OCI-LY7 (cell line): ENCODE measurements around the gene SLC4A9.

ENCODE experiments used
- EZH2phosphoT487 ChIP-seq: fragments of 200-600 bp; sonication (generic); IDR thresholded peaks from 2 replicates; pipeline ENCODE4 v1.6.1; 2018; ENCODE audit warnings: low read depth, borderline replicate concordance, mild to moderate bottlenecking, mixed run types, antibody characterized with exemption, low read length, moderate library complexity, mixed read lengths
- TF ChIP-seq, protein P1 (sequence below): fragments of 200-600 bp; sonication (generic); conservative IDR thresholded peaks from 2 replicates; pipeline ENCODE4 v1.5.1; 2014; ENCODE audit warnings: mild to moderate bottlenecking, antibody characterized with exemption, low read length, moderate library complexity, mixed read lengths

DNA sequence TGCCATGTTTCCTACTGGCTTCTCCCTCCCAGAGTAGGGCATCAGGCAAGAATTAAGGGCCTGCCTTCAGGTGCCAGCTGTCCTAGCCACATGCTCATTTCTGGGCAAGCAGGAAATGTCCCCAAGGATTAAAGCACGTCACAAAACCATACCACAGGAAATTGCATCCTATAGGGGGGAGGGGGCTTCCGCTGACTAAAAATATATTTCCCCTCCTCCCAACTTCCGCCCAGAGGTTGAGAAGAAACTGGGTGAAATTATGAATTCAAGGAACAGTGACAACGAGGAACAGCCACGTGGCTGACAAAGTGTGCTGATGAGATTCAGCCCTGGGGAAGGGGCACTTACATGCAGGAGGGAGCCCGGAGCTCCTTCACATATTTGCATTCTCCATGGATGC is 17.7 kb upstream of the SLC4A9 start:
- TF ChIP-seq, protein P1, sequence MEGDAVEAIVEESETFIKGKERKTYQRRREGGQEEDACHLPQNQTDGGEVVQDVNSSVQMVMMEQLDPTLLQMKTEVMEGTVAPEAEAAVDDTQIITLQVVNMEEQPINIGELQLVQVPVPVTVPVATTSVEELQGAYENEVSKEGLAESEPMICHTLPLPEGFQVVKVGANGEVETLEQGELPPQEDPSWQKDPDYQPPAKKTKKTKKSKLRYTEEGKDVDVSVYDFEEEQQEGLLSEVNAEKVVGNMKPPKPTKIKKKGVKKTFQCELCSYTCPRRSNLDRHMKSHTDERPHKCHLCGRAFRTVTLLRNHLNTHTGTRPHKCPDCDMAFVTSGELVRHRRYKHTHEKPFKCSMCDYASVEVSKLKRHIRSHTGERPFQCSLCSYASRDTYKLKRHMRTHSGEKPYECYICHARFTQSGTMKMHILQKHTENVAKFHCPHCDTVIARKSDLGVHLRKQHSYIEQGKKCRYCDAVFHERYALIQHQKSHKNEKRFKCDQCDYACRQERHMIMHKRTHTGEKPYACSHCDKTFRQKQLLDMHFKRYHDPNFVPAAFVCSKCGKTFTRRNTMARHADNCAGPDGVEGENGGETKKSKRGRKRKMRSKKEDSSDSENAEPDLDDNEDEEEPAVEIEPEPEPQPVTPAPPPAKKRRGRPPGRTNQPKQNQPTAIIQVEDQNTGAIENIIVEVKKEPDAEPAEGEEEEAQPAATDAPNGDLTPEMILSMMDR = no peak
- no peak for TF ChIP-seq EZH2phosphoT487
